ENCODE results near the gene DNAH1.

GRCh38 chr3:52432691-52433141, 116.6 kb downstream of the DNAH1 start:
- TF ChIP-seq POLR2AphosphoS5 (IDR thresholded peaks at IDR 0.05; ENCODE audit: low read depth, low read length) (no peak), POLR2A (IDR thresholded peaks at IDR 0.05; ENCODE audit: low read depth, low read length) (no peak), TAF1 (IDR thresholded peaks at IDR 0.05; ENCODE audit: low read depth, low read length) (no peak), POU2F2 (IDR thresholded peaks at IDR 0.05; ENCODE audit: low read depth, low read length) (no peak), PAX5 (IDR thresholded peaks at IDR 0.05; ENCODE audit: insufficient read depth, low read length, severe bottlenecking) (no peak)
